Measurements from ENCODE around the gene CAMK4. TPM values are rescaled to one million over a fixed set of nuclear protein-coding genes. Genes with fewer than 3 reads are reported as not detected.

CAMK4 gene
- total and polyA plus RNA-seq, 4 donors = 0.27 to 1.4 (median 1.2) TPM

DNA sequence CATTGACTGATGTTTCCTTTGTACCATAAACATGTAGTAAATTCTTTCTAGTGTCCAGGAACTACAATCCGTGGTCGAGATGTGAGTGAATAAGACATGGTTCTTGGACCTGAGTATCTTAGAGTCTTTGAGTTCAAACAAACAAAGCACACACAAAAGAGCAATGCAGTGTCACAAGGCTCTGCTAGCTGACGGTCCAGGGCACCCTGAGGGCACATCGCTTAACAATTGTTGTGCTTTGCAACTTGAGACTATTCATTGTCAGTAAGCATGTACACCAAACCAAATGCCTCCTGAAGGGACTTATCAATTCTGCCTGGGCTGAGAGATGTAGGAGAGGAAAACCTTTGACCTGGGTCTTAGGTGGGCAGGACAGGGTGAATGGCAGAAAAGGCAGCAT, 84.8 kb downstream of the CAMK4 start:
- WGBS = 57% methylated on average over 4 of the region's 4 CpGs
- no peak for TF ChIP-seq EGR1 (IDR thresholded peaks at IDR 0.05; ENCODE audit: low read depth in 2 of 2)
- TF ChIP-seq, protein P1, sequence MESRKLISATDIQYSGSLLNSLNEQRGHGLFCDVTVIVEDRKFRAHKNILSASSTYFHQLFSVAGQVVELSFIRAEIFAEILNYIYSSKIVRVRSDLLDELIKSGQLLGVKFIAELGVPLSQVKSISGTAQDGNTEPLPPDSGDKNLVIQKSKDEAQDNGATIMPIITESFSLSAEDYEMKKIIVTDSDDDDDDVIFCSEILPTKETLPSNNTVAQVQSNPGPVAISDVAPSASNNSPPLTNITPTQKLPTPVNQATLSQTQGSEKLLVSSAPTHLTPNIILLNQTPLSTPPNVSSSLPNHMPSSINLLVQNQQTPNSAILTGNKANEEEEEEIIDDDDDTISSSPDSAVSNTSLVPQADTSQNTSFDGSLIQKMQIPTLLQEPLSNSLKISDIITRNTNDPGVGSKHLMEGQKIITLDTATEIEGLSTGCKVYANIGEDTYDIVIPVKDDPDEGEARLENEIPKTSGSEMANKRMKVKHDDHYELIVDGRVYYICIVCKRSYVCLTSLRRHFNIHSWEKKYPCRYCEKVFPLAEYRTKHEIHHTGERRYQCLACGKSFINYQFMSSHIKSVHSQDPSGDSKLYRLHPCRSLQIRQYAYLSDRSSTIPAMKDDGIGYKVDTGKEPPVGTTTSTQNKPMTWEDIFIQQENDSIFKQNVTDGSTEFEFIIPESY (IDR thresholded peaks at IDR 0.05) = no peak
- TF ChIP-seq, protein P2, sequence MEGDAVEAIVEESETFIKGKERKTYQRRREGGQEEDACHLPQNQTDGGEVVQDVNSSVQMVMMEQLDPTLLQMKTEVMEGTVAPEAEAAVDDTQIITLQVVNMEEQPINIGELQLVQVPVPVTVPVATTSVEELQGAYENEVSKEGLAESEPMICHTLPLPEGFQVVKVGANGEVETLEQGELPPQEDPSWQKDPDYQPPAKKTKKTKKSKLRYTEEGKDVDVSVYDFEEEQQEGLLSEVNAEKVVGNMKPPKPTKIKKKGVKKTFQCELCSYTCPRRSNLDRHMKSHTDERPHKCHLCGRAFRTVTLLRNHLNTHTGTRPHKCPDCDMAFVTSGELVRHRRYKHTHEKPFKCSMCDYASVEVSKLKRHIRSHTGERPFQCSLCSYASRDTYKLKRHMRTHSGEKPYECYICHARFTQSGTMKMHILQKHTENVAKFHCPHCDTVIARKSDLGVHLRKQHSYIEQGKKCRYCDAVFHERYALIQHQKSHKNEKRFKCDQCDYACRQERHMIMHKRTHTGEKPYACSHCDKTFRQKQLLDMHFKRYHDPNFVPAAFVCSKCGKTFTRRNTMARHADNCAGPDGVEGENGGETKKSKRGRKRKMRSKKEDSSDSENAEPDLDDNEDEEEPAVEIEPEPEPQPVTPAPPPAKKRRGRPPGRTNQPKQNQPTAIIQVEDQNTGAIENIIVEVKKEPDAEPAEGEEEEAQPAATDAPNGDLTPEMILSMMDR (IDR thresholded peaks at IDR 0.05; ENCODE audit: low read depth, low read length, missing input control) = no peak
- no peak for TF ChIP-seq HNF4A (conservative IDR thresholded peaks at IDR 0.05)
- no peak for TF ChIP-seq FOXA1 (IDR thresholded peaks at IDR 0.05)
- no peak for TF ChIP-seq JUND (IDR thresholded peaks at IDR 0.05)
- TF ChIP-seq, protein P3, sequence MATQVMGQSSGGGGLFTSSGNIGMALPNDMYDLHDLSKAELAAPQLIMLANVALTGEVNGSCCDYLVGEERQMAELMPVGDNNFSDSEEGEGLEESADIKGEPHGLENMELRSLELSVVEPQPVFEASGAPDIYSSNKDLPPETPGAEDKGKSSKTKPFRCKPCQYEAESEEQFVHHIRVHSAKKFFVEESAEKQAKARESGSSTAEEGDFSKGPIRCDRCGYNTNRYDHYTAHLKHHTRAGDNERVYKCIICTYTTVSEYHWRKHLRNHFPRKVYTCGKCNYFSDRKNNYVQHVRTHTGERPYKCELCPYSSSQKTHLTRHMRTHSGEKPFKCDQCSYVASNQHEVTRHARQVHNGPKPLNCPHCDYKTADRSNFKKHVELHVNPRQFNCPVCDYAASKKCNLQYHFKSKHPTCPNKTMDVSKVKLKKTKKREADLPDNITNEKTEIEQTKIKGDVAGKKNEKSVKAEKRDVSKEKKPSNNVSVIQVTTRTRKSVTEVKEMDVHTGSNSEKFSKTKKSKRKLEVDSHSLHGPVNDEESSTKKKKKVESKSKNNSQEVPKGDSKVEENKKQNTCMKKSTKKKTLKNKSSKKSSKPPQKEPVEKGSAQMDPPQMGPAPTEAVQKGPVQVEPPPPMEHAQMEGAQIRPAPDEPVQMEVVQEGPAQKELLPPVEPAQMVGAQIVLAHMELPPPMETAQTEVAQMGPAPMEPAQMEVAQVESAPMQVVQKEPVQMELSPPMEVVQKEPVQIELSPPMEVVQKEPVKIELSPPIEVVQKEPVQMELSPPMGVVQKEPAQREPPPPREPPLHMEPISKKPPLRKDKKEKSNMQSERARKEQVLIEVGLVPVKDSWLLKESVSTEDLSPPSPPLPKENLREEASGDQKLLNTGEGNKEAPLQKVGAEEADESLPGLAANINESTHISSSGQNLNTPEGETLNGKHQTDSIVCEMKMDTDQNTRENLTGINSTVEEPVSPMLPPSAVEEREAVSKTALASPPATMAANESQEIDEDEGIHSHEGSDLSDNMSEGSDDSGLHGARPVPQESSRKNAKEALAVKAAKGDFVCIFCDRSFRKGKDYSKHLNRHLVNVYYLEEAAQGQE (IDR thresholded peaks at IDR 0.05) = no peak
- no peak for TF ChIP-seq FOXA2 (IDR thresholded peaks at IDR 0.05)
- TF ChIP-seq, protein P4, sequence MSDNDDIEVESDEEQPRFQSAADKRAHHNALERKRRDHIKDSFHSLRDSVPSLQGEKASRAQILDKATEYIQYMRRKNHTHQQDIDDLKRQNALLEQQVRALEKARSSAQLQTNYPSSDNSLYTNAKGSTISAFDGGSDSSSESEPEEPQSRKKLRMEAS (IDR thresholded peaks at IDR 0.05) = no peak
- no peak for TF ChIP-seq YY1 (IDR thresholded peaks at IDR 0.05)
- TF ChIP-seq HNF4G (IDR thresholded peaks at IDR 0.05) = no peak
- no peak overlapping the region for H3K27ac ChIP-seq (ENCODE audit: low read depth in 1 of 2, low read length in 2 of 2)

DNA sequence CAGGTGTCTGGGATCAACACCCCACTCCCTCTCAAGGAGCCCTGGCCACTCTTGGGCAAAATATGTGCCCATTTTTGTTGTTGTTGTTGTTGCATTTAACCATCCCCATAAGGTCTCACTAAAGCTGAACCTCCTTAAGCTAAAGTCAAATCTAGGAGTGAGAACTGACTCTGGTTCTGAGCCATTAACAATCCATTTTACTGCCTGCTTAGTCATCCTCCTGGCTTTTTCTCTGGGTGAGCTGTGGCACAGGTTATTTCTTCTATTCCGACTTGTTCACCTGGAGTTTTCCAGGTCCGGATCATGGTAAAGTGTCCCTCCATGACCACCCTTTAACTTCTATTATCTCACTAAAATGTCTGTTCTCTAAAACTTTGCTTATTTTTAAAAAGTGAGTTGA, 85.2 kb downstream of the CAMK4 start:
- Histone ChIP-seq H3K4me1 (ENCODE audit: control insufficient read depth in 4 of 4, insufficient read depth in 4 of 4, low read length in 3 of 4) (no peaks in the 10 kb centered on the region), H3K27me3 (ENCODE audit: control insufficient read depth in 4 of 4, insufficient read depth in 4 of 4, low read length in 3 of 4) (no peaks in the 10 kb centered on the region), H3K27ac (ENCODE audit: low read depth in 1 of 2, low read length in 2 of 2) (no peak overlapping the region), H3K9me3 (ENCODE audit: control insufficient read depth in 4 of 4, low read length in 3 of 4) (no peaks in the 10 kb centered on the region), H3K36me3 (ENCODE audit: control insufficient read depth in 4 of 4, insufficient read depth in 3 of 4, low read depth in 1 of 4, low read length in 3 of 4) (no peaks in the 10 kb centered on the region), H3K4me3 (ENCODE audit: low read depth in 1 of 3, low read length in 3 of 3) (no peak overlapping the region), H3K9ac (ENCODE audit: low read depth in 1 of 2, low read length in 2 of 2) (no peak overlapping the region)
- no peak for DNase-seq (ENCODE audit: low spot score)
- 80% methylated on average over 2 of the region's 2 CpGs for WGBS
- TF ChIP-seq SP1 (IDR thresholded peaks at IDR 0.05) = no peak
- TF ChIP-seq, protein P1 (IDR thresholded peaks at IDR 0.05) = no peak
- no peak for TF ChIP-seq JUND (IDR thresholded peaks at IDR 0.05)
- no peak for TF ChIP-seq HNF4G (IDR thresholded peaks at IDR 0.05)
- no peak for TF ChIP-seq EGR1 (IDR thresholded peaks at IDR 0.05; ENCODE audit: low read depth in 2 of 2)
- no peak for TF ChIP-seq GABPA (IDR thresholded peaks at IDR 0.05 in 1 of 2, conservative IDR thresholded peaks at IDR 0.05 in 1 of 2)
- no peak for TF ChIP-seq FOXA2 (IDR thresholded peaks at IDR 0.05)
- TF ChIP-seq RXRA (IDR thresholded peaks at IDR 0.05) = no peak
- TF ChIP-seq NR2F2 (IDR thresholded peaks at IDR 0.05) = no peak
- TF ChIP-seq FOXA1 (IDR thresholded peaks at IDR 0.05) = no peak
- TF ChIP-seq, protein P2 (IDR thresholded peaks at IDR 0.05; ENCODE audit: low read depth, low read length, missing input control) = no peak
- no peak for TF ChIP-seq HNF4A (conservative IDR thresholded peaks at IDR 0.05)
- no peak for TF ChIP-seq TAF1 (conservative IDR thresholded peaks at IDR 0.05)

More for the DNA sequence above, 84.8 kb downstream of the CAMK4 start:
- no peak overlapping the region for H3K9ac ChIP-seq (ENCODE audit: low read depth in 1 of 2, low read length in 2 of 2)
- no peaks in the 10 kb centered on the region for H3K36me3 ChIP-seq (ENCODE audit: control insufficient read depth in 4 of 4, insufficient read depth in 3 of 4, low read depth in 1 of 4, low read length in 3 of 4)
- DNase-seq (ENCODE audit: low spot score) = no peak
- H3K9me3 ChIP-seq (ENCODE audit: control insufficient read depth in 4 of 4, low read length in 3 of 4) = no peaks in the 10 kb centered on the region
- H3K27me3 ChIP-seq (ENCODE audit: control insufficient read depth in 4 of 4, insufficient read depth in 4 of 4, low read length in 3 of 4) = no peaks in the 10 kb centered on the region
- no peaks in the 10 kb centered on the region for H3K4me1 ChIP-seq (ENCODE audit: control insufficient read depth in 4 of 4, insufficient read depth in 4 of 4, low read length in 3 of 4)
- H3K4me3 ChIP-seq (ENCODE audit: low read depth in 1 of 3, low read length in 3 of 3) = no peak overlapping the region
